GM23248 (cell line): Measurements from ENCODE around the gene DGKG. TPM values are rescaled to one million over a fixed set of nuclear protein-coding genes. Genes with fewer than 3 reads are reported as not detected.
A peak's percentile ranks its signal among the peaks of the same experiment; 100 is the strongest.

ENCODE experiments used
- DNase-seq: peaks from one replicate; pipeline ENCODE4 v3.0.0-alpha.2; 2015
- H2AFZ ChIP-seq: fragments of 200-600 bp; sonication (generic); 2 replicates; pipeline ENCODE4 v1.6.1; 2016; ENCODE audit warnings: antibody characterized with exemption
- H3F3A ChIP-seq: fragments of 200-600 bp; sonication (generic); 2 replicates; pipeline ENCODE4 v1.6.1; 2016; ENCODE audit warnings: mild to moderate bottlenecking, antibody characterized with exemption, mixed run types; ENCODE audit not compliant: insufficient read depth
- H3K27ac ChIP-seq: fragments of 200-600 bp; sonication (generic); 2 replicates; pipeline ENCODE4 v1.5.1; 2016; ENCODE audit warnings: mild to moderate bottlenecking
- H3K27me3 ChIP-seq: fragments of 200-600 bp; sonication (generic); replicated peaks from 2 replicates; pipeline ENCODE4 v1.6.1; 2016; ENCODE audit warnings: mild to moderate bottlenecking; ENCODE audit not compliant: insufficient read depth
- H3K36me3 ChIP-seq: fragments of 200-600 bp; sonication (generic); 2 replicates; pipeline ENCODE4 v1.6.1; 2016; ENCODE audit warnings: low read depth, mild to moderate bottlenecking
- H3K4me1 ChIP-seq: fragments of 200-600 bp; sonication (generic); 2 replicates; pipeline ENCODE4 v1.6.1; 2016; ENCODE audit warnings: mild to moderate bottlenecking; ENCODE audit not compliant: insufficient read depth
- H3K4me2 ChIP-seq: fragments of 200-600 bp; sonication (generic); one replicate; pipeline ENCODE4 v1.6.1; 2016; ENCODE audit warnings: mild to moderate bottlenecking; ENCODE audit not compliant: unreplicated experiment
- H3K4me3 ChIP-seq: fragments of 200-600 bp; sonication (generic); 2 replicates; pipeline ENCODE4 v1.5.1; 2016; ENCODE audit warnings: mild to moderate bottlenecking
- H3K79me2 ChIP-seq: fragments of 200-600 bp; sonication (generic); 2 replicates; pipeline ENCODE4 v1.6.1; 2016; ENCODE audit warnings: mild to moderate bottlenecking; ENCODE audit not compliant: insufficient read depth
- H3K9ac ChIP-seq: fragments of 200-600 bp; sonication (generic); 2 replicates; pipeline ENCODE4 v1.6.1; 2016; ENCODE audit warnings: mild to moderate bottlenecking
- H3K9me2 ChIP-seq: fragments of 200-600 bp; sonication (generic); 2 replicates; pipeline ENCODE4 v1.6.1; 2016; ENCODE audit warnings: mixed run types, mild to moderate bottlenecking, moderate library complexity; ENCODE audit not compliant: insufficient read depth
- H3K9me3 ChIP-seq: fragments of 200-600 bp; sonication (generic); one replicate; pipeline ENCODE4 v1.6.1; 2017; ENCODE audit warnings: low read depth
- H4K20me1 ChIP-seq: fragments of 200-600 bp; sonication (generic); 2 replicates; pipeline ENCODE4 v1.6.0; 2016; ENCODE audit not compliant: insufficient read depth
- EZH2 ChIP-seq: fragments of 200-600 bp; sonication (generic); IDR thresholded peaks from 2 replicates; pipeline ENCODE4 v1.6.1; 2018; ENCODE audit warnings: antibody characterized with exemption, mild to moderate bottlenecking; ENCODE audit not compliant: insufficient read depth, poor library complexity, severe bottlenecking
- EZH2phosphoT487 ChIP-seq: fragments of 200-600 bp; sonication (generic); IDR thresholded peaks from 2 replicates; pipeline ENCODE4 v1.6.1; 2018; ENCODE audit warnings: antibody characterized with exemption, moderate library complexity, mild to moderate bottlenecking, low read depth; ENCODE audit not compliant: insufficient read depth
- WGBS, 2 experiments: methylation state at CpG; one replicate each; pipeline ENCODE4 v1.1.6; 2015 to 2017; ENCODE audit warnings: low lambda C conversion rate in 2 of 2, low coverage in 1 of 2; ENCODE audit errors: missing lambda C conversion rate in 2 of 2; 5-methylcytosine and 5-hydroxymethylcytosine counted together
- in situ Hi-C: fragments of 300-500 bp; cut with MboI; formaldehyde crosslinking; loops from 2 replicates; pipeline ENCODE4 v1.15.0; 2020
- polyA plus RNA-seq: library from polyadenylated mRNA; unstranded; fragments of >200 nt; fragmentation: Nextera tagmentation; extraction: Ambion mirVana; gene quantifications from 2 replicates; pipeline ENCODE4 v1.2.1, GENCODE V29; 2016
- total RNA-seq: library from RNA; depleted of rRNA; stranded (reverse); fragments of >200 nt; shearing (Covaris generic); gene quantifications from 2 replicates; pipeline ENCODE4 v1.2.3, GENCODE V29; 2014

The DGKG gene
- total and polyA plus RNA-seq, 2 experiments from 2014 or later: not detected

DNA sequence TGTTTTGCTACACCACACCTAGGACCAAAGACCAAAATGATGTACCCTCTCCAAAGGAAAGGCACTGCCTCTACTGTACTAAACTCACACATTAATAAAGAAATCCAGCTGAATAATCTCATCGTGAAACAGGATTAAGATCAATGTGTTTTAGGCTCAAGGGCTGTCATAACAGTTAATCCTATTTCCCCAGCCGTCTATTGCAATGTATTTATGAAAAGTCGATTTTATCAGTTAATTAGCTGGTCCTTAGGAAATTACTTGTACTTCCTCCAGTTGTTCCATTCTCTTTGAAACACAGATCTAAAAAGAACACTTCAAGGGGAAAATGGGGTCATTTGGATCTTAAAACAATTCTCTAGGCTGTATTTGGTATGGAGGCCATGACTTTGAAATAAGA, 261.6 kb downstream of the DGKG start:
- no peak overlapping the region for H2AFZ ChIP-seq
- peaks cover 20% of the 10 kb centered on the region for H3K79me2 ChIP-seq
- no peak overlapping the region for H3K9ac ChIP-seq
- no peak overlapping the region for H3K4me2 ChIP-seq
- no peaks in the 10 kb centered on the region for H3K9me2 ChIP-seq
- no peaks in the 10 kb centered on the region for H3K9me3 ChIP-seq
- H3K4me1 ChIP-seq: peaks cover 35% of the 10 kb centered on the region
- in situ Hi-C loops: no loop called here
- no peak overlapping the region for H3K27ac ChIP-seq
- H3F3A ChIP-seq: peaks cover 26% of the 10 kb centered on the region
- 98% methylated on average over 3 of the region's 3 CpGs for WGBS, 2 experiments
- DNase-seq: no peak
- H3K27me3 ChIP-seq: no peaks in the 10 kb centered on the region
- TF ChIP-seq EZH2 (no peak), EZH2phosphoT487 (no peak)
- H4K20me1 ChIP-seq: no peaks in the 10 kb centered on the region
- no peak overlapping the region for H3K4me3 ChIP-seq
- H3K36me3 ChIP-seq: no peaks in the 10 kb centered on the region; the same call in 1 of the 2 replicates

DNA sequence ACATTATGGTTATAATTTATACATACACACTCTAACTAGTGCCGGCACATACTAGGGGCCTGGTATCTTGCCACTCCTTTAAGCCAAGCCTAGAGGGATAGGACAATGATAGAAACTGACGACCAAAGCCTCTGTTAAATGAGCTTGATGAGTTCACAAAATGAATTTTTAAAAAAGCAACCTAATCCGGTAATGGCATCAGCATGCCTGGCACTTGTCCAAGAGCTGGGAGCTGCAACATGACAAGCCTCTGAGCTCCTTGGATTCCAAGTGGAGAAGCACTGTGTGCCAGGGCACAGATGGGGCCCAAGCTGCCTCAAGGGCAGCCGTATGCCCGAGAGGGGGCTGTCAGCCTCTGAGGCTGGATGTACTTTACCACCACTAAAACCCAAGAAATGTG, 262.9 kb downstream of the DGKG start:
- peaks cover 11% of the 10 kb centered on the region; the same call in 1 of the 2 replicates for H3K79me2 ChIP-seq
- no peak overlapping the region for H3K27ac ChIP-seq
- peaks cover 21% of the 10 kb centered on the region for H3F3A ChIP-seq
- H3K4me1 ChIP-seq: peaks cover 31% of the 10 kb centered on the region
- H3K9me2 ChIP-seq: no peaks in the 10 kb centered on the region
- H3K4me2 ChIP-seq: peak overlapping the region; percentile 14
- no peak overlapping the region for H2AFZ ChIP-seq
- H4K20me1 ChIP-seq: no peaks in the 10 kb centered on the region
- H3K36me3 ChIP-seq: peaks cover 5% of the 10 kb centered on the region; the same call in 1 of the 2 replicates
- no peaks in the 10 kb centered on the region for H3K27me3 ChIP-seq
- 57 to 65% methylated on average over 5 of the region's 5 CpGs for WGBS, 2 experiments
- in situ Hi-C loops: no loop called here
- 0 out of 2 replicates have a peak overlapping the region, but pooled peaks have one; percentile 3 for H3K9ac ChIP-seq
- no peak overlapping the region for H3K4me3 ChIP-seq
- no peaks in the 10 kb centered on the region for H3K9me3 ChIP-seq
- DNase-seq: peak; percentile 79
- TF ChIP-seq EZH2: no peak
- no peak for TF ChIP-seq EZH2phosphoT487

DNA sequence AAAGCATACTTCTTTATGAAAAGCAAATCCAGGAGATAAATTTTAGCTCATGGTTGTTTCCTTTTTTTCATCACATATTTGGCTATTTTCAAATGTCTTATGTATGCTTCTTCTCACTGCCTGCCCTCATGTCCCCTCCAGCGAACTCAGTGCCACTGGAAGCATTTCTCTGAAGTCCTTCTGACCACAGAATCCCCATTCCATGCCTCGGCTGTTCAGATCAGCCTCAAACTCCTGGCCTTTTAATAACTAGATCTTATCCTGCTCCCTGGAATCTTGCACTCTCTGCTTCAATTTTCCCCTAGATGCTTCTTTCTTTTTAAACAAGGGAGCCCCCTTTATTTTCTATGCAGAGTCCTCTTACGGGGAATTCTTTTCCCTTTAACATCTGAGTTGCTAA, 263.3 kb downstream of the DGKG start:
- H3K4me1 ChIP-seq: peaks cover 28% of the 10 kb centered on the region
- H3F3A ChIP-seq: peaks cover 18% of the 10 kb centered on the region
- peak overlapping the region; percentile 14 for H3K4me2 ChIP-seq
- H3K79me2 ChIP-seq: peaks cover 11% of the 10 kb centered on the region; the same call in 1 of the 2 replicates
- H3K9me3 ChIP-seq: no peaks in the 10 kb centered on the region
- 69 to 79% methylated on average over 3 of the region's 3 CpGs for WGBS, 2 experiments
- TF ChIP-seq EZH2phosphoT487 (no peak), EZH2 (no peak)
- H3K36me3 ChIP-seq: peaks cover 5% of the 10 kb centered on the region; the same call in 1 of the 2 replicates
- H3K4me3 ChIP-seq: no peak overlapping the region
- H3K9ac ChIP-seq: 0 out of 2 replicates have a peak overlapping the region, but pooled peaks have one; percentile 3
- no peaks in the 10 kb centered on the region for H4K20me1 ChIP-seq
- no peak overlapping the region for H2AFZ ChIP-seq
- H3K27ac ChIP-seq: no peak overlapping the region
- peak; percentile 2 for DNase-seq
- no peaks in the 10 kb centered on the region for H3K27me3 ChIP-seq
- H3K9me2 ChIP-seq: no peaks in the 10 kb centered on the region
- in situ Hi-C loops: no loop called here

DNA sequence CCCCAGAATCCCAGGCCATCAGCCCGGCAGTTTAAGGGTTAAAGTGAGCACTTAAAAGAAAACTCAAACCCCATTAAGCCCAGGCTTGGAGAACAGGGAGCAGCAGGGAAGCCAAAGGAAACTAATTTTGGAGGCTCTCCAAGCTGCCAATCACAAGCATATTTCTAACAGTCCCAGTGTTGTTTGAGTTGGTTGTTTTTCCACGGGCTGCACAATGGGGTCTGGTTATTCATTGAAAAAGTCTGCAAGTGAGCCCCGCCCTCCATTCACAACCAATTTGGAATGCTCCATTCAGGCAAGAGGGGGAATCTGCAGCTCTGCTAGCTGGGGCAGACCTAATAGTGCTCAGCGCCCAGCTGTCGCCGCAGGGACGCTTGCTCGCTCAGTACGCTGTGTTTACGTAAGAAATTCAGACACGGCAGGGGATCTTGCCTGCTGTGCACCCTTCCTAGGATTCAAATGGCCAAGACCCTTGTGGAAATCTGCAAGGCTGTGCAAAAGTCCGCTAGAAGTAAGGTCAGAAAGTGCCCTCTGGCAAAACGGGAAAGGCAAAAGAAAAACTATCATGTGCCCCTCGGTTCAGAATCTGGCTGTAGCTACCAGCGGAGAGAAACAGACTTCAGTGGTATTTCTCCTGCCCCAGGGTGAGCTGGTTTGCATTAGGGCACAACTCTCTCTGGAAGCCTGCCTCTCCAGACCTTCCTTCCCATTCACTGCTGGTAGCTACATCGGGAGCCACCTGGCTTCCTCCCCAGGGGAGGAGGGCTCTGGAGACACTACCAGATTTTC, 264.2 kb downstream of the DGKG start:
- Histone ChIP-seq H4K20me1 (no peaks in the 10 kb centered on the region), H3K36me3 (peaks cover 5% of the 10 kb centered on the region; the same call in 1 of the 2 replicates), H2AFZ (peak overlapping the region; percentile 68), H3K9ac (peak overlapping the region; percentile 32), H3K9me2 (no peaks in the 10 kb centered on the region), H3K27me3 (no peaks in the 10 kb centered on the region), H3F3A (peaks cover 9% of the 10 kb centered on the region), H3K9me3 (no peaks in the 10 kb centered on the region), H3K4me1 (peaks cover 23% of the 10 kb centered on the region), H3K79me2 (peaks cover 11% of the 10 kb centered on the region; the same call in 1 of the 2 replicates), H3K4me3 (peak overlapping the region; percentile 62), H3K4me2 (peak overlapping the region; percentile 72), H3K27ac (peak overlapping the region; percentile 12)
- TF ChIP-seq EZH2 (no peak), EZH2phosphoT487 (no peak)
- in situ Hi-C loops: no loop called here
- DNase-seq: peak; percentile 78
- 6 to 10% methylated on average over 15 to 16 of the region's 16 CpGs for WGBS, 2 experiments
